HepG2 (cell line): Measurements from ENCODE around the gene NDUFC1. TPM values are rescaled to one million over a fixed set of nuclear protein-coding genes. Genes with fewer than 3 reads are reported as not detected.

ENCODE experiments used
- CEBPG ChIP-seq: IDR thresholded peaks from 2 replicates; pipeline ENCODE4 v1.6.1; 2016
- GABPA ChIP-seq, 2 experiments: IDR thresholded peaks; 2 replicates each; pipeline ENCODE4 v1.6.1; 2011 to 2016; ENCODE audit warnings: low read depth in 2 of 2, low read length in 1 of 2, missing biosample characterization in 1 of 2, missing genetic modification characterization in 1 of 2
- GZF1 ChIP-seq: sonication (generic); formaldehyde crosslinking; IDR thresholded peaks from 2 replicates; pipeline ENCODE4 v1.5.1; 2020; ENCODE audit warnings: mild to moderate bottlenecking, missing genetic modification reagents
- HNF1A ChIP-seq, 2 experiments: sonication (generic) in 1 of 2; formaldehyde crosslinking in 1 of 2; IDR thresholded peaks; 2 replicates each; pipeline versions ENCODE4 v1.4.0 to v1.6.1; 2016 to 2020; ENCODE audit warnings: borderline replicate concordance in 1 of 2, low read depth in 1 of 2, mild to moderate bottlenecking in 1 of 2, missing genetic modification reagents in 1 of 2
- HNF4G ChIP-seq, 2 experiments: sonication (generic) in 1 of 2; formaldehyde crosslinking in 1 of 2; IDR thresholded peaks; 2 replicates each; pipeline versions ENCODE4 v1.4.0 to v1.6.1; 2011 to 2020; ENCODE audit warnings: borderline replicate concordance in 2 of 2, low read depth in 2 of 2, mild to moderate bottlenecking in 2 of 2, low read length in 1 of 2, missing genetic modification reagents in 1 of 2, moderate library complexity in 1 of 2
- HOXA7 ChIP-seq: sonication (generic); formaldehyde crosslinking; IDR thresholded peaks from 2 replicates; pipeline ENCODE4 v1.8.1; 2022; ENCODE audit warnings: mild to moderate bottlenecking, missing genetic modification reagents, moderate library complexity
- MNT ChIP-seq: fragments of 450-650 bp; IDR thresholded peaks from 2 replicates; pipeline ENCODE4 v1.6.1; 2016
- NAIF1 ChIP-seq: sonication (generic); formaldehyde crosslinking; IDR thresholded peaks from 2 replicates; pipeline ENCODE4 v1.5.0; 2020; ENCODE audit warnings: mild to moderate bottlenecking, missing genetic modification reagents, borderline replicate concordance
- NCOA2 ChIP-seq: sonication (generic); formaldehyde crosslinking; IDR thresholded peaks from 2 replicates; pipeline ENCODE4 v1.8.0; 2022; ENCODE audit warnings: inconsistent platforms
- SAFB2 ChIP-seq: sonication (generic); formaldehyde crosslinking; IDR thresholded peaks from 2 replicates; pipeline ENCODE4 v1.5.1; 2020; ENCODE audit warnings: missing genetic modification reagents, low read depth, mild to moderate bottlenecking, borderline replicate concordance
- SMC3 ChIP-seq: IDR thresholded peaks from 2 replicates; pipeline ENCODE4 v1.6.1; 2011; ENCODE audit warnings: low read length, improper control_type of control experiment
- THAP9 ChIP-seq: sonication (generic); formaldehyde crosslinking; IDR thresholded peaks from 2 replicates; pipeline ENCODE4; 2020; ENCODE audit warnings: missing genetic modification reagents, mild to moderate bottlenecking, borderline replicate concordance
- ZNF296 ChIP-seq: sonication (generic); formaldehyde crosslinking; conservative IDR thresholded peaks from 2 replicates; pipeline ENCODE4 v1.5.0; 2020; ENCODE audit warnings: mild to moderate bottlenecking, missing genetic modification reagents
- ZNF432 ChIP-seq: sonication (generic); formaldehyde crosslinking; IDR thresholded peaks from 2 replicates; pipeline ENCODE4 v1.5.0; 2020; ENCODE audit warnings: missing genetic modification reagents, mild to moderate bottlenecking, borderline replicate concordance
- ZNF484 ChIP-seq: sonication (generic); formaldehyde crosslinking; IDR thresholded peaks from 2 replicates; pipeline ENCODE4 v1.5.1; 2020; ENCODE audit warnings: mild to moderate bottlenecking, low read depth, missing genetic modification reagents, borderline replicate concordance
- ZNF513 ChIP-seq: sonication (generic); formaldehyde crosslinking; conservative IDR thresholded peaks from 2 replicates; pipeline ENCODE4 v1.5.0; 2020; ENCODE audit warnings: missing genetic modification reagents
- ZNF616 ChIP-seq: sonication (generic); formaldehyde crosslinking; IDR thresholded peaks from 2 replicates; pipeline ENCODE4 v1.5.0; 2020; ENCODE audit warnings: low read depth, mild to moderate bottlenecking, missing genetic modification reagents
- polyA plus RNA-seq, 8 experiments: library from polyadenylated mRNA; depleted of rRNA in 3 of 8; stranded (reverse) in 7 of 8; unstranded in 1 of 8; fragments of >200 nt; fragmentation: Illumina TruSeq in 4 of 8; extraction: Trizol in 4 of 8; gene quantifications; 2 replicates each; pipeline versions ENCODE4 v1.2.1 to v1.2.3, GENCODE V29; 2011 to 2016; ENCODE audit warnings: low read depth in 4 of 8, missing spikeins in 1 of 8, mixed read lengths in 1 of 8; ENCODE audit not compliant: insufficient read depth in 1 of 8
- total RNA-seq, 5 experiments: library from RNA; depleted of rRNA; stranded (reverse); fragments of >200 nt; fragmentation: Illumina TruSeq; extraction: Trizol; gene quantifications; 2 replicates each; pipeline ENCODE4 v1.2.3, GENCODE V29; 2016; ENCODE audit warnings: low read depth in 1 of 5

The NDUFC1 gene
- total and polyA plus RNA-seq, 2 of the 13 experiments (the other 11 are each of a cell fraction or from before 2014, with no cell fraction given): 43.4 to 96.4 TPM

- TF ChIP-seq ZNF513 (CRISPR knock-in tag) (no peak), SMC3 (peak; percentile 57; the same call in 1 of the 2 replicates), MNT (no peak), THAP9 (CRISPR knock-in tag) (peak; percentile 82), NAIF1 (peak; percentile 79; the same call in 1 of the 2 replicates), ZNF296 (0 out of 2 replicates have a peak, but pooled peaks have one; percentile 31), HNF1A (IDR thresholded peaks at IDR 0.05; ENCODE audit: low read depth) (no peak), HNF1A (CRISPR knock-in tag; IDR thresholded peaks at IDR 0.05; ENCODE audit: borderline replicate concordance) (peak; percentile 62; the same call in 1 of the 2 replicates), GABPA (IDR thresholded peaks at IDR 0.05; ENCODE audit: low read depth, low read length) (peak; percentile 55), GABPA (CRISPR knock-in tag; IDR thresholded peaks at IDR 0.05; ENCODE audit: low read depth) (peak; percentile 85), ZNF432 (CRISPR knock-in tag) (no peak), CEBPG (CRISPR knock-in tag) (peak; percentile 44), HOXA7 (CRISPR knock-in tag) (no peak), SAFB2 (CRISPR knock-in tag) (no peak), NCOA2 (CRISPR knock-in tag) (peak; percentile 48; the same call in 1 of the 2 replicates), HNF4G (IDR thresholded peaks at IDR 0.05; ENCODE audit: borderline replicate concordance, low read depth, low read length) (peak; percentile 28; the same call in 1 of the 2 replicates), HNF4G (CRISPR knock-in tag; IDR thresholded peaks at IDR 0.05; ENCODE audit: borderline replicate concordance, low read depth) (peak; percentile 42; the same call in 1 of the 2 replicates), ZNF484 (no peak), GZF1 (CRISPR knock-in tag) (no peak; the same call in 1 of the 2 replicates), ZNF616 (CRISPR knock-in tag) (peak; percentile 85)
These were observed 6.9 kb downstream of the NDUFC1 start (continued) for GRCh38 chr4:139295206-139295941.
